Upper lobe of left lung (tissue), 6 donors: ENCODE data around the gene HHAT. TPM values are rescaled to one million over a fixed set of nuclear protein-coding genes. Genes with fewer than 3 reads are reported as not detected.

Experiments used
- ATAC-seq, 2 donors: fragments of 200-7000 bp; cut with Tn5 transposase; one replicate each; pipeline ENCODE4 v1.9.1; 2022; ENCODE audit warnings: mild to moderate bottlenecking in 2 of 2, moderate library complexity in 2 of 2; ENCODE audit not compliant: low FRiP score in 2 of 2
- DNase-seq, 2 donors: peaks; one replicate each; pipeline ENCODE4 v3.0.0-alpha.2; 2019 to 2020
- H3K27ac ChIP-seq, 4 donors: fragments of 200-600 bp; sonication (generic); one replicate each; pipeline ENCODE4 v1.5.1; 2016 to 2019
- H3K27me3 ChIP-seq, 4 donors: fragments of 200-600 bp; sonication (generic); one replicate each; pipeline ENCODE4 v1.5.1; 2017 to 2019
- H3K36me3 ChIP-seq, 4 donors: fragments of 200-600 bp; sonication (generic); one replicate each; pipeline ENCODE4 v1.5.1; 2016 to 2019
- H3K4me1 ChIP-seq, 4 donors: fragments of 200-600 bp; sonication (generic); one replicate each; pipeline ENCODE4 v1.5.1; 2018 to 2019
- H3K4me3 ChIP-seq, 4 donors: fragments of 200-600 bp; sonication (generic); one replicate each; pipeline ENCODE4 v1.5.1; 2017 to 2019; ENCODE audit warnings: mild to moderate bottlenecking in 2 of 4, moderate library complexity in 1 of 4
- H3K9me3 ChIP-seq, 4 donors: fragments of 200-600 bp; sonication (generic); one replicate each; pipeline ENCODE4 v1.5.1; 2018 to 2019
- EP300 ChIP-seq, 4 donors: sonication (generic); formaldehyde crosslinking; IDR thresholded peaks; one replicate each; pipeline ENCODE4 v1.5.1; 2017; ENCODE audit warnings: antibody characterized with exemption in 4 of 4, control low read depth in 2 of 4
- POLR2A ChIP-seq, 4 donors: fragments of 450-650 bp; IDR thresholded peaks; one replicate each; pipeline ENCODE4 v1.5.1; 2016 to 2017; ENCODE audit warnings: antibody characterized with exemption in 4 of 4, mild to moderate bottlenecking in 2 of 4
- POLR2AphosphoS5 ChIP-seq, 2 donors: sonication (generic); formaldehyde crosslinking; IDR thresholded peaks; one replicate each; pipeline ENCODE4 v1.5.1; 2017; ENCODE audit warnings: antibody characterized with exemption in 2 of 2
- WGBS, 2 donors: methylation state at CpG; one replicate each; pipeline ENCODE4 v1.1.5; 2017 to 2018; 5-methylcytosine and 5-hydroxymethylcytosine counted together
- total RNA-seq, 6 donors: library from RNA; depleted of rRNA in 4 of 6; stranded (reverse); fragments of >200 nt in 4 of 6; gene quantifications; one replicate each; pipeline versions ENCODE4 v1.1.0 to v1.2.1, GENCODE V29; 2016 to 2021
- TF ChIP-seq, protein P1 (sequence below), 6 experiments: fragments of 450-650 bp in 4 of 6; fragments of 200-600 bp in 2 of 6; sonication (generic) in 2 of 6; IDR thresholded peaks; one replicate each; pipeline ENCODE4 v1.5.1; 2016 to 2019; ENCODE audit warnings: antibody characterized with exemption in 6 of 6
- donor health status: DM: no; HTN: no; CAD: no; lungs with moderate emphysema.
- donor health status: DM: no; HTN: yes; CAD: no; lungs with severe emphysema.

The HHAT gene
- total RNA-seq, result 1 to 10 TPM; 4.6 to 8.1 (median 5.7) TPM

DNA sequence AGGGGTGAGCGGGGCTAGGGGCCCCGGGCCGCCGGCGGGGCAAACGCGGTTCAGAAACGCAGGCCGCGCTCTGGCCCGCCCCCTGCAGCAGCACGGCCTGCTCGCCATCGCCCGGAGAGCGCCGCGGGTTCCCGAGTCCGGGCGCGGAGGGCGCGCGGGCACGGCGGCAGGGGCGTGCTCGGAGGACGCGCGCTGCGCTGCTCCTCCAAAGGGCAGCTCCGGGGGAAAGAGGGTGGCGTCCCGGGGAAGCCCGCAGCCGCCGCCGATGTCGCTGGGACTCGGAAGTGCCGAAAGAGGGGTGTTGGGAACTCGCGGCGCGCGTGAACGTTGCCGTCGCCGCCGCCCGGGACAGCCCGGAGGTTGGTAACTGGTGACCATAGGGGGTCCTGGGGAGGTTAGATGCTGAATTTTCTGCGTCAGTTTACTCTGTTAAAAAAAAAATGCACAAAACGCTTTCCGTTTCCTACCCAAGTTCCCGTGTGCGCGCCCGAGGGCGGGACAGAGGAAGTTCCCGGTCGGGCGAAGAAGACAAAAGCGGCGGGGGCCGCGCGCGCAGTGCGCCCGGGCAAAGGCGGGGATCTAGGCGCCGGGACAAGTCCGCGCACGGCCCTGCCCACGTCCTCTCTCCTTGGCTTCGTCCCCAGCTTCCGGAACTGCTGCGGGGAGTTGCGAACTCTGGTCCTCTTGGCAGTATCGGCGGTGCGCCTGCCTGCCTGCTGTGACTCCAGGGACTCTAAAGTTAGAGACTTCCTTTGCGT lies at the start of gene HHAT:
Gene HHAT (plus strand): TSS at position 157 of the 758 bp plus-strand sequence. CDS start 20,074 bp downstream, outside the sequence.
- no peaks in the 10 kb centered on the region for H3K27me3 ChIP-seq
- H3K4me1 ChIP-seq, result peaks cover 6 to 21% (median 14%) of the 10 kb centered on the region in 4 donors
- H3K4me3 ChIP-seq, result peak within 1 kb of the TSS; percentile 65 to 78 (median 74)
- peak; percentile 69 to 97 for DNase-seq
- 0 to 1% methylated on average over 45 to 68 of the region's 89 CpGs for WGBS, 2 donors
- TF ChIP-seq EP300 (IDR thresholded peaks at IDR 0.05) (no peak), POLR2AphosphoS5 (IDR thresholded peaks at IDR 0.05) (peak; percentile 18 to 40), POLR2A (IDR thresholded peaks at IDR 0.05) (peak in 3 of 4 donors; percentile 19 to 64 (median 54))
- TF ChIP-seq, protein P1, sequence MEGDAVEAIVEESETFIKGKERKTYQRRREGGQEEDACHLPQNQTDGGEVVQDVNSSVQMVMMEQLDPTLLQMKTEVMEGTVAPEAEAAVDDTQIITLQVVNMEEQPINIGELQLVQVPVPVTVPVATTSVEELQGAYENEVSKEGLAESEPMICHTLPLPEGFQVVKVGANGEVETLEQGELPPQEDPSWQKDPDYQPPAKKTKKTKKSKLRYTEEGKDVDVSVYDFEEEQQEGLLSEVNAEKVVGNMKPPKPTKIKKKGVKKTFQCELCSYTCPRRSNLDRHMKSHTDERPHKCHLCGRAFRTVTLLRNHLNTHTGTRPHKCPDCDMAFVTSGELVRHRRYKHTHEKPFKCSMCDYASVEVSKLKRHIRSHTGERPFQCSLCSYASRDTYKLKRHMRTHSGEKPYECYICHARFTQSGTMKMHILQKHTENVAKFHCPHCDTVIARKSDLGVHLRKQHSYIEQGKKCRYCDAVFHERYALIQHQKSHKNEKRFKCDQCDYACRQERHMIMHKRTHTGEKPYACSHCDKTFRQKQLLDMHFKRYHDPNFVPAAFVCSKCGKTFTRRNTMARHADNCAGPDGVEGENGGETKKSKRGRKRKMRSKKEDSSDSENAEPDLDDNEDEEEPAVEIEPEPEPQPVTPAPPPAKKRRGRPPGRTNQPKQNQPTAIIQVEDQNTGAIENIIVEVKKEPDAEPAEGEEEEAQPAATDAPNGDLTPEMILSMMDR (IDR thresholded peaks at IDR 0.05), result peak in 3 of 6 experiments; percentile 8 to 31 (median 9)
- ATAC-seq, result peak; percentile 95 to 97
- peak within 1 kb of the TSS; percentile 85 to 95 (median 91) for H3K27ac ChIP-seq
- no peaks in the 10 kb centered on the region for H3K36me3 ChIP-seq
- H3K9me3 ChIP-seq, result peaks cover 0 to 3% (median 0%) of the 10 kb centered on the region in 4 donors

DNA sequence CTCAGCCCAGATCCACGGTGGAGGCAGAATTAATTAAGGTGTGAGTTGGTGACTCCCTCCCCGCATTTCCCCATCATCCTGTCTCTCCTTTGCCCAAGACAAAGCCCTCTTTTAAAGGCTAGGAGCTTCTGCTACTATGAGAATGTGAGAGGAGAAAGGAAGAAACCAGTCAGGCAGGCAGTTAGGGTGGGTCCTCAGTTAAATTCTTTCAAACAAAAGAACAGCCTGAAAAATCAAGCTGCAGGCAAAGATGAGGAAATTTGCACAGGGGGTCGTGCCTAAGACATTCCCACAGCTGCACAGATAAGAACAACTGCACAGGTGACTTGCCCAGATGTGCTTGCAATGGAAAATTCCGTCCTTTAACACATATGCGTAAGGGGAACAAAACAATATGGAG lies 48.5 kb upstream of the HHAT start:
- no peak overlapping the region for H3K4me3 ChIP-seq
- no peaks in the 10 kb centered on the region for H3K36me3 ChIP-seq
- no peak overlapping the region for H3K27ac ChIP-seq
- H3K4me1 ChIP-seq, result no peaks in the 10 kb centered on the region
- no peaks in the 10 kb centered on the region for H3K27me3 ChIP-seq
- peaks cover 7 to 20% (median 14%) of the 10 kb centered on the region in 4 donors for H3K9me3 ChIP-seq
- DNase-seq (no peak), ATAC-seq (no peak)
- WGBS, 2 donors, result 77 to 82% methylated on average over 5 of the region's 5 CpGs
- TF ChIP-seq POLR2AphosphoS5 (IDR thresholded peaks at IDR 0.05), result no peak
- no peak for TF ChIP-seq POLR2A (IDR thresholded peaks at IDR 0.05)
- TF ChIP-seq, protein P1 (IDR thresholded peaks at IDR 0.05), result no peak
- no peak for TF ChIP-seq EP300 (IDR thresholded peaks at IDR 0.05)

DNA sequence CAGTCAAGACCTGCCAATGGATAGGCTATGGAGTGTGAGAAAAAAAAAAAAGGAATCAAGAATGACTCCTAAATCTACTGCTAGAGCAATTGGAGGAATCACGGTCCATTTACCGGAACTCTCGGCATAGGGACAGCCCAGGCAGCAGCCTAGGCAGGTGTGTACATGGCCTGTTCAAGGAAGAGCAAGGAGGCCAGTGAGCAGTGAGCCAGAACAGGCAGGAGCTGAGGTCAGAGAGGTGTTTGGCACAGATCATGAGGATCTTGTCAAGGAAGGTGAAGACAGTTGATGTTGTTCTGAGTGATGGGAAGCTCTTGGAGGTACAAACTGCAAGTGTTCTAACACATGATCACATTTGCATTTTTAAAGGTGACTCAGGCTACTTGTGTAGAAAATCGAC lies 40.6 kb upstream of the HHAT start:
- H3K4me1 ChIP-seq, result peaks cover 7 to 15% (median 10%) of the 10 kb centered on the region in 4 donors
- H3K9me3 ChIP-seq, result no peaks in the 10 kb centered on the region
- H3K27me3 ChIP-seq, result no peaks in the 10 kb centered on the region
- ATAC-seq (no peak), DNase-seq (no peak)
- 90 to 93% methylated on average over 4 of the region's 4 CpGs for WGBS, 2 donors
- H3K27ac ChIP-seq, result no peak overlapping the region
- H3K36me3 ChIP-seq, result no peaks in the 10 kb centered on the region
- TF ChIP-seq POLR2A (IDR thresholded peaks at IDR 0.05) (no peak), POLR2AphosphoS5 (IDR thresholded peaks at IDR 0.05) (no peak), EP300 (IDR thresholded peaks at IDR 0.05) (no peak)
- TF ChIP-seq, protein P1 (IDR thresholded peaks at IDR 0.05), result no peak
- H3K4me3 ChIP-seq, result no peak overlapping the region

DNA sequence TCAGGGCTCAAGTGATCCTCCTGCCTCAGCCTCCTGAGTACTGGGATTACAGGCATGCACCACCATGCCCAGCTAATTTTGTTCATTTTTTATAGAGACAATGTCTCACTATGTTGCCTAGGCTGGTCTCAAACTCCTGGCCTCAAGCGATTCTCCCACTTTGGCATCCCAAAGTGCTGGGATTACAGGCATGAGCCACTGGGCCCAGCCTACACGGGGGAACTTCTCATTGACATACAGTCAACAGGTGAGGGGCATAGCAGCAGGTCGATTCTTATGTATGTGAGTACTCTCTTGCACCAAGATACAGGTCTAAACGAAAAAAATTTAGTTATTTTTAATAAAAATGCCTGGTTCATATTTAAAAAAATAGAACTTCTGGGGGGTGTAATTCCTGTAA lies 39.5 kb upstream of the HHAT start:
- DNase-seq, result no peak
- 68 to 83% methylated on average over 4 of the region's 4 CpGs for WGBS, 2 donors
- no peak for TF ChIP-seq POLR2AphosphoS5 (IDR thresholded peaks at IDR 0.05)
- TF ChIP-seq POLR2A (IDR thresholded peaks at IDR 0.05), result no peak
- TF ChIP-seq, protein P1 (IDR thresholded peaks at IDR 0.05), result no peak
- no peak for TF ChIP-seq EP300 (IDR thresholded peaks at IDR 0.05)

More for the DNA sequence above, 39.5 kb upstream of the HHAT start:
- no peaks in the 10 kb centered on the region for H3K9me3 ChIP-seq
- peaks cover 12 to 22% (median 15%) of the 10 kb centered on the region in 4 donors for H3K4me1 ChIP-seq
- H3K27me3 ChIP-seq, result no peaks in the 10 kb centered on the region
- H3K4me3 ChIP-seq, result no peak overlapping the region
- ATAC-seq, result no peak
- no peak overlapping the region for H3K27ac ChIP-seq
- no peaks in the 10 kb centered on the region for H3K36me3 ChIP-seq
